Measurements from ENCODE around the gene PMPCA. TPM values are rescaled to one million over a fixed set of nuclear protein-coding genes. Genes with fewer than 3 reads are reported as not detected.

The PMPCA gene
- total RNA-seq, 4 donors from 2014 or later, result 36.4 to 59.3 (median 39.8) TPM

DNA sequence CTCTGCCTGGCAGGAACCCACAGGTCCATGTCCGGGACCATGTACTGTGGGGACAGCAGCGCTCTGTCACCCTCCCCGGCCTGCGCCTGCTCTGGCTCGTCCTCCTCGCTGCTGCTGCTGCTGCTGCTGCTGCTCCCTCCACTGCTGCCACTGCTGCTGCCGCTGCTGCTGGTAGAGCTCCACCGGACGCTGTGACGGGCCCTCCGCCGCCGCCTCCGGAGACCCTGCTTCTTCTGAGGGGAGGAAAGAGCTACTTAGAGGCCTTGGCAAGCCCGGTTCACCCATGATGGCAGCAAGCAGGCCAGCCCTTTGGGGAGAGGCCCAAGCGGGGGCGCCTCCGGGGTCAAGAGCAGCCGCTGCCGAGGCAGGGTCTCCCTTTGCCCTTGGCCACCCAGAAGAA is 27.0 kb upstream of the PMPCA start:
- no peak for ATAC-seq
- no peaks in the 10 kb centered on the region for H3K9me3 ChIP-seq
- TF ChIP-seq POLR2A (IDR thresholded peaks at IDR 0.05) (no peak), CTCF (IDR thresholded peaks at IDR 0.05) (no peak), EP300 (IDR thresholded peaks at IDR 0.05) (no peak), POLR2AphosphoS5 (IDR thresholded peaks at IDR 0.05) (no peak)

GRCh38 chr9:136385015-136385414 is 25.4 kb upstream of the PMPCA start:
- Histone ChIP-seq H3K4me3 (no peak overlapping the region), H3K27me3 (no peaks in the 10 kb centered on the region), H3K4me1 (no peaks in the 10 kb centered on the region), H3K9me3 (no peaks in the 10 kb centered on the region), H3K36me3 (peaks cover 0 to 100% of the 10 kb centered on the region in 2 donors), H3K27ac (no peak overlapping the region)
- ATAC-seq, result no peak
- no peak for TF ChIP-seq CTCF (IDR thresholded peaks at IDR 0.05)
- no peak for TF ChIP-seq EP300 (IDR thresholded peaks at IDR 0.05)
- TF ChIP-seq POLR2A (IDR thresholded peaks at IDR 0.05), result no peak
- no peak for TF ChIP-seq POLR2AphosphoS5 (IDR thresholded peaks at IDR 0.05)
- WGBS, 2 donors (ENCODE audit: low coverage in 1 of 2), result 88 to 90% methylated on average over 7 to 11 of the region's 11 CpGs

More for the DNA sequence above, 27.0 kb upstream of the PMPCA start:
- Histone ChIP-seq H3K4me1 (no peaks in the 10 kb centered on the region), H3K27ac (no peak overlapping the region), H3K36me3 (peaks cover 0 to 100% of the 10 kb centered on the region in 2 donors), H3K27me3 (no peaks in the 10 kb centered on the region), H3K4me3 (no peak overlapping the region)
- no CpG with 5 or more reads among the region's 20 CpGs for WGBS, 2 donors (ENCODE audit: low coverage in 1 of 2)

GRCh38 chr9:136386018-136386417 is 24.4 kb upstream of the PMPCA start:
- no peak overlapping the region for H3K27ac ChIP-seq
- no peak for TF ChIP-seq POLR2A (IDR thresholded peaks at IDR 0.05)
- TF ChIP-seq EP300 (IDR thresholded peaks at IDR 0.05), result no peak
- no peak for TF ChIP-seq POLR2AphosphoS5 (IDR thresholded peaks at IDR 0.05)
- TF ChIP-seq CTCF (IDR thresholded peaks at IDR 0.05), result no peak
- H3K36me3 ChIP-seq, result peaks cover 0 to 97% of the 10 kb centered on the region in 2 donors
- H3K4me3 ChIP-seq, result no peak overlapping the region
- ATAC-seq, result no peak
- 92 to 97% methylated on average over 11 to 12 of the region's 13 CpGs for WGBS, 2 donors (ENCODE audit: low coverage in 1 of 2)
- H3K4me1 ChIP-seq, result no peaks in the 10 kb centered on the region
- H3K9me3 ChIP-seq, result no peaks in the 10 kb centered on the region
- no peaks in the 10 kb centered on the region for H3K27me3 ChIP-seq

- Histone ChIP-seq H3K27ac (no peak overlapping the region), H3K27me3 (no peaks in the 10 kb centered on the region), H3K36me3 (peaks cover 0 to 97% of the 10 kb centered on the region in 2 donors), H3K9me3 (no peaks in the 10 kb centered on the region), H3K4me3 (no peak overlapping the region), H3K4me1 (no peaks in the 10 kb centered on the region)
- ATAC-seq, result no peak
- no CpG with 5 or more reads among the region's 19 CpGs for WGBS, 2 donors (ENCODE audit: low coverage in 1 of 2)
- TF ChIP-seq POLR2AphosphoS5 (IDR thresholded peaks at IDR 0.05) (no peak), EP300 (IDR thresholded peaks at IDR 0.05) (no peak), CTCF (IDR thresholded peaks at IDR 0.05) (no peak), POLR2A (IDR thresholded peaks at IDR 0.05) (no peak)
These were observed 23.2 kb upstream of the PMPCA start for GRCh38 chr9:136387217-136387616.

DNA sequence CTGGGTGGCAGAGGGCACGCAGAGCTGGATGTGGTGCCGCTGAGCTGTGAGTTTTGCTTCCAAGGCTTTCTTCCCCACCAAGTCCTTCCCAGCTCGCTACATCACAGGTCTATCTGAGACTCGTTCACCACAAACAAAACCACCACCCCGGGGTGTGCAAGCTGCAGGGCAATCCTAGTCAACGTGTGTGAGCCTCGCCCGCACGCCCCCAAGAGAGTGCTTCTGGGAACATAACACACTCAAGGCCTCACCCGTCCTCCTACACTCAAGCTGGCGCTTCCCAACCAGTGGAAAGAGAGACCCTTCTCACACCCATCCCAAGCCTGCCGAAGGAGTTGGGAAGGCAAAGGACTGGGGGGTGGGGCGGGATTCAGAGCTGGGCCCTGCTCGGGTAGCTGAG is 21.1 kb upstream of the PMPCA start:
- Histone ChIP-seq H3K4me1 (no peaks in the 10 kb centered on the region), H3K27ac (no peak overlapping the region), H3K27me3 (no peaks in the 10 kb centered on the region), H3K36me3 (peaks cover 0 to 97% of the 10 kb centered on the region in 2 donors), H3K9me3 (no peaks in the 10 kb centered on the region), H3K4me3 (no peak overlapping the region)
- WGBS, 2 donors (ENCODE audit: low coverage in 1 of 2), result 40% methylated on average over 2 of the region's 14 CpGs; no CpG with 5 or more reads in 1 of the 2 donors
- TF ChIP-seq POLR2A (IDR thresholded peaks at IDR 0.05) (no peak), EP300 (IDR thresholded peaks at IDR 0.05) (no peak), CTCF (IDR thresholded peaks at IDR 0.05) (no peak), POLR2AphosphoS5 (IDR thresholded peaks at IDR 0.05) (no peak)
- ATAC-seq, result no peak

Data from gastroesophageal sphincter (tissue), 4 donors.